ENCODE results near the gene UBE2S. TPM values are rescaled to one million over a fixed set of nuclear protein-coding genes. Genes with fewer than 3 reads are reported as not detected.

Gene UBE2S
- total RNA-seq, 2 donors from 2014 or later: 16.3 to 17.9 TPM

- ATAC-seq (ENCODE audit: insufficient number of reproducible peaks, low FRiP score, low read depth) (no peak), DNase-seq (ENCODE audit: low spot score) (no peak)
- H3K27ac ChIP-seq: no peak overlapping the region
- no peaks in the 10 kb centered on the region for H3K9me3 ChIP-seq
- TF ChIP-seq CTCF (IDR thresholded peaks at IDR 0.05): no peak
- H3K36me3 ChIP-seq: no peaks in the 10 kb centered on the region
- H3K4me3 ChIP-seq: no peak overlapping the region
- peaks cover 10 to 14% of the 10 kb centered on the region in 2 donors for H3K4me1 ChIP-seq (ENCODE audit: control insufficient read depth in 1 of 2, low read depth in 2 of 2)
- peaks cover 5% of the 10 kb centered on the region for H3K27me3 ChIP-seq (replicated peaks; ENCODE audit: insufficient read depth)
Observed at GRCh38 chr19:55447421-55448174, 40.0 kb upstream of the UBE2S start.

GRCh38 chr19:55446060-55446459, 38.5 kb upstream of the UBE2S start:
- Histone ChIP-seq H3K9me3 (no peaks in the 10 kb centered on the region), H3K27ac (no peak overlapping the region), H3K27me3 (replicated peaks; ENCODE audit: insufficient read depth) (peaks cover 11% of the 10 kb centered on the region), H3K4me1 (ENCODE audit: control insufficient read depth in 1 of 2, low read depth in 2 of 2) (peaks cover 0 to 5% of the 10 kb centered on the region in 2 donors), H3K4me3 (no peak overlapping the region), H3K36me3 (no peaks in the 10 kb centered on the region)
- no peak for ATAC-seq (ENCODE audit: insufficient number of reproducible peaks, low FRiP score, low read depth)
- DNase-seq (ENCODE audit: low spot score): no peak
- TF ChIP-seq CTCF (IDR thresholded peaks at IDR 0.05): no peak

DNA sequence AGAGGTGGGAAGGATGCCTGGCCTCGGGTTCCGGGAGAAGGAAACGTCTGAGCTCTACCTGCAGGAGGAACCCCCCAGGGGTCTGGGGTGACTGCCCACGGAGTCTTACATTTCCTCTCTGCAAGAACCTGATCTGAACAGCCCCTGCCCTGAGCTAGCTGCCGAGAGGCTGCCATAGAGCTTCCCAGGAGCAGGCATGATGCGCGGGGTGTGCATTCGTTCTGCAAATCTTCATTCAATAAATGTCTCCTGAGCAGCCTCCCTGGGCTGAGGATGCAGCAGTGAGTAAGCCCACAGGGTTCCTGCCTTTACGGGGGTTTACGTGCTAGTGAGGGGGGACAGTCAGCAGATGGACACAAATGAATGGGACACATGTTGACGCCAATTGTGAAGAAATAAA, 37.1 kb upstream of the UBE2S start:
- no peak for TF ChIP-seq CTCF (IDR thresholded peaks at IDR 0.05)
- ATAC-seq (ENCODE audit: insufficient number of reproducible peaks, low FRiP score, low read depth): no peak
- Histone ChIP-seq H3K4me3 (no peak overlapping the region), H3K4me1 (ENCODE audit: control insufficient read depth in 1 of 2, low read depth in 2 of 2) (peaks cover 0 to 10% of the 10 kb centered on the region in 2 donors), H3K9me3 (no peaks in the 10 kb centered on the region), H3K27me3 (replicated peaks; ENCODE audit: insufficient read depth) (peaks cover 23% of the 10 kb centered on the region), H3K36me3 (no peaks in the 10 kb centered on the region), H3K27ac (no peak overlapping the region)
- no peak for DNase-seq (ENCODE audit: low spot score)

DNA sequence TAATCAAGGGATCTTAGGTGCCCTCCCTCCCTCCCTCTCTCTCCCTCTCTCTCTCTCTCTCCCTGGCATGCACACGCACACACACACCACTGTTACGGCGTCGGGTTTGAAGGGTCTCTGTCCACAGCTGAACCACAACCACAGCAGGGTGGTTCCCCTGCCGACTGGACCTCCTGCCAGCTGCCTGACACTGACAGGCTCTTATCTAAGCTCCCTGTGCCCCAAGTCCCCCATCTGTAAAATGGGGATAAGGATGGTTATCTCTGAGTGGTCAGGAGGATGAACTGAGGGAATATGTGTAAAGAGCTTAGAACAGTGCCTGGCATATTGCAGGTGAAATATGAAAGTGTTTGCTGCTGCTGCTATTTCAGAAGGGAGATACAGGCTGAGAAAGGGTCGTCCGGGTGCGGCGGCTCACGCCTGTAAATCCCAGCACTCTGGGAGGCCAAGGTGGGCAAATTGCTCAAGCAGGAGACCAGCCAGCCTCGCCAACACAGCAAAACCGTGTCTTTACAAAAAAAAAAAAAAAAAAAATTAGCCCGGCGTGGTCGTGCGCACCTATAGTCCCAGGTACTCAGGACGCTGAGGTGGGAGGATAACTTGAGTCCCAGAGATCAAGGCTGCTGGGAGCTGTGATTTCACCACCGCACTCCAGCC, 36.4 kb upstream of the UBE2S start:
- Histone ChIP-seq H3K36me3 (no peaks in the 10 kb centered on the region), H3K27me3 (replicated peaks; ENCODE audit: insufficient read depth) (peaks cover 23% of the 10 kb centered on the region), H3K4me3 (no peak overlapping the region), H3K9me3 (no peaks in the 10 kb centered on the region), H3K4me1 (ENCODE audit: control insufficient read depth in 1 of 2, low read depth in 2 of 2) (peaks cover 0 to 10% of the 10 kb centered on the region in 2 donors), H3K27ac (no peak overlapping the region)
- no peak for TF ChIP-seq CTCF (IDR thresholded peaks at IDR 0.05)
- ATAC-seq (ENCODE audit: insufficient number of reproducible peaks, low FRiP score, low read depth) (no peak), DNase-seq (ENCODE audit: low spot score) (no peak)

GRCh38 chr19:55443045-55443823, 35.6 kb upstream of the UBE2S start, which contains the start of gene SHISA7:
Gene SHISA7, minus strand, starts transcription at chr19:55443300. Its CDS starts 437 bp downstream, at chr19:55442863.
- DNase-seq (ENCODE audit: low spot score) (no peak), ATAC-seq (ENCODE audit: insufficient number of reproducible peaks, low FRiP score, low read depth) (no peak)
- H3K36me3 ChIP-seq: no peaks in the 10 kb centered on the region
- peaks cover 0 to 10% of the 10 kb centered on the region in 2 donors for H3K4me1 ChIP-seq (ENCODE audit: control insufficient read depth in 1 of 2, low read depth in 2 of 2)
- no peak within 1 kb of the TSS for H3K27ac ChIP-seq
- H3K4me3 ChIP-seq: no peak within 1 kb of the TSS
- H3K9me3 ChIP-seq: no peaks in the 10 kb centered on the region
- peaks cover 23% of the 10 kb centered on the region for H3K27me3 ChIP-seq (replicated peaks; ENCODE audit: insufficient read depth)
- no peak for TF ChIP-seq CTCF (IDR thresholded peaks at IDR 0.05)

Measured in thoracic aorta (tissue), 2 donors.